ENCODE results near the gene PDXP.

DNA sequence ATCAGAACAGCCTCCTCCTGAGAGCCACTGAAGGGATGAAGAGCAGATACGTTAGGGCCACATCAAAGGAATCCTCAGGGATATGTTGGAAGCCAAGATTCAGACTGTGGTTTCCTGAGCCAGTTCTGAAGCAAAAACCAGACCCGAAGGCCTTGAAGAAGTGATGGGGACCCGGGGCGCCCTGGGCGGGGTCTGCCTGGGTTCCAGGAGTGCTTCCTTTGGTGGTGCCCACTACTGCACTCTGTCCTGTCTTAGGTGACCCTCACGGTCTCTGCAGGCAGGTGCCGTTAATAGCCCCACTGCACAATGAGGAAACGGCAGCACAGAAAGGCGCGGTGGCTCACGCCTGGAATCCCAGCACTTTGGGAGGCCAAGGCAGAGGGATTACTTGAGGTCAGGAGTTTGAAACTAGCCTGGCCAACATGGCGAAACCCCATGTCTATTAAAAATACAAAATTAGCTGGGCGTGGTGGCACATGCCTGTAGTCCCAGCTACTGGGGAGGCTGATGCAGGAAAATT is 31.9 kb upstream of the PDXP start:
- TF ChIP-seq, protein P1, sequence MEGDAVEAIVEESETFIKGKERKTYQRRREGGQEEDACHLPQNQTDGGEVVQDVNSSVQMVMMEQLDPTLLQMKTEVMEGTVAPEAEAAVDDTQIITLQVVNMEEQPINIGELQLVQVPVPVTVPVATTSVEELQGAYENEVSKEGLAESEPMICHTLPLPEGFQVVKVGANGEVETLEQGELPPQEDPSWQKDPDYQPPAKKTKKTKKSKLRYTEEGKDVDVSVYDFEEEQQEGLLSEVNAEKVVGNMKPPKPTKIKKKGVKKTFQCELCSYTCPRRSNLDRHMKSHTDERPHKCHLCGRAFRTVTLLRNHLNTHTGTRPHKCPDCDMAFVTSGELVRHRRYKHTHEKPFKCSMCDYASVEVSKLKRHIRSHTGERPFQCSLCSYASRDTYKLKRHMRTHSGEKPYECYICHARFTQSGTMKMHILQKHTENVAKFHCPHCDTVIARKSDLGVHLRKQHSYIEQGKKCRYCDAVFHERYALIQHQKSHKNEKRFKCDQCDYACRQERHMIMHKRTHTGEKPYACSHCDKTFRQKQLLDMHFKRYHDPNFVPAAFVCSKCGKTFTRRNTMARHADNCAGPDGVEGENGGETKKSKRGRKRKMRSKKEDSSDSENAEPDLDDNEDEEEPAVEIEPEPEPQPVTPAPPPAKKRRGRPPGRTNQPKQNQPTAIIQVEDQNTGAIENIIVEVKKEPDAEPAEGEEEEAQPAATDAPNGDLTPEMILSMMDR (IDR thresholded peaks at IDR 0.05 in 8 of 11, conservative IDR thresholded peaks at IDR 0.05 in 3 of 11): no peak
- TF ChIP-seq POLR2A (IDR thresholded peaks at IDR 0.05) (no peak), POLR2AphosphoS5 (IDR thresholded peaks at IDR 0.05) (no peak)
